Left renal pelvis (tissue), 4 donors: Measurements from ENCODE around the gene TGIF2. TPM values are rescaled to one million over a fixed set of nuclear protein-coding genes. Genes with fewer than 3 reads are reported as not detected.

ENCODE experiments used
- DNase-seq, 4 donors: peaks; one replicate each; pipeline ENCODE4 v3.0.0-alpha.2; 2013; ENCODE audit warnings: low read depth in 4 of 4, low spot score in 3 of 4
- polyA plus RNA-seq, 4 donors: library from polyadenylated mRNA; unstranded; fragments of 120-200 nt; gene quantifications; one replicate each; pipeline ENCODE4 v1.2.1, GENCODE V29; 2013; ENCODE audit not compliant: insufficient read length in 4 of 4

Gene TGIF2
- polyA plus RNA-seq, 4 donors: 56.2 to 60.2 (median 58.6) TPM

DNA sequence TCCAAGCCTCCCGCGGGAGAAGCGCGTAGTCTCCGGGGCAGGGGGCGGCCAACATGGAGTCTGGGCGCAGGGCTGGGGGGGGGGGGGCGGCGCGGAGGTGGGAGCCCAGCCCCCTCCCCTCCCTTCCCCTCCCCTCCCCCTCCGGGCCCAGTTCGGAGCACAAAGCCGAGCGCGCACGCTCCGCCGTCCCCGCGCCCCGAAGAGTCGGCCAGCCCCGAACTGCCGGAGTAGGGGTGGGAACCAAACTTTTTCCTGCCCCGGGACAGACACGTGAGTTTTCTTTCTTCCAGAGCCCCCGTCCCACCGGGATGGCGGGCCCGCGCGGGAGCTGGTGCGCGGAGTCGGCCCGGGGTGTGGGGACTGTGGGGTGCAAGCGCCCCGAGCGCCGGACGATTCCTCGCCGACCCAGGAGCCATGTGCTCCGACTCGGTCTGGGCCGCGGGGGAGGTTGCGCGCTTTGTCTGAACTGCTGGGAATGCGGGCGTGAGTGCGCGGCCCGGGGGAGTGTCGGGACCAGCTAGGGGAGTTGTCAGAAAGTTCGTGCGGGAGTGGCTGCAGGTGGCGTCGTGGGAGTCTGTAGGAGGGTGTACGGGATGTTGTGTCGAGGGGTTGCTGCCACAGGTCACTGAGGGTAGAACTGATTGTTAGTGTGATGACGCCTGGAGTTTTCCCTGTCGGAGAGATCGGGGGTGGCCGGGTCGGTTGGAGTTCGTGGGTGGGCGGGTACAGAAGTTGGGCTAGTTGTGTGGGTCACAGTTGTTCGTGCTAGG is 1.2 kb downstream of the TGIF2 start:
- DNase-seq: peak in 1 of 4 donors; percentile 61

DNA sequence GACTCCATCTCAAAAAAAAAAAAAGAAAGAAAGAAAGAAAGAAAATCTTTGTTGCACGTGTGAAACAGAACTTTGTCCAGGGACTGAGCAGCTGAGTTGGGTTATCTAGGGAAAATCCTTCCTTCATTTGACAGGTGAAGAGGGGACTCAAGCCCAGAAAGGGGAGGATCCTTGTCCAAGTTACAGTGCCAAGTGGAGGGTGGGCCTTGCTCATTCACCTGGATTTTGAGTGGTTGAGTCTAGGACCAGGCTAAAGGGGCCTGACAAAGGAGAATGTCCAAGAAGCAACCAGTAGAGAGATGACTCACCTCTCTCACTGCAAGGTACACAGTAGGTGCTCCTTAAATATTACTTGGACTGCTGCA is 2.7 kb downstream of the TGIF2 start:
- DNase-seq: no peak

DNA sequence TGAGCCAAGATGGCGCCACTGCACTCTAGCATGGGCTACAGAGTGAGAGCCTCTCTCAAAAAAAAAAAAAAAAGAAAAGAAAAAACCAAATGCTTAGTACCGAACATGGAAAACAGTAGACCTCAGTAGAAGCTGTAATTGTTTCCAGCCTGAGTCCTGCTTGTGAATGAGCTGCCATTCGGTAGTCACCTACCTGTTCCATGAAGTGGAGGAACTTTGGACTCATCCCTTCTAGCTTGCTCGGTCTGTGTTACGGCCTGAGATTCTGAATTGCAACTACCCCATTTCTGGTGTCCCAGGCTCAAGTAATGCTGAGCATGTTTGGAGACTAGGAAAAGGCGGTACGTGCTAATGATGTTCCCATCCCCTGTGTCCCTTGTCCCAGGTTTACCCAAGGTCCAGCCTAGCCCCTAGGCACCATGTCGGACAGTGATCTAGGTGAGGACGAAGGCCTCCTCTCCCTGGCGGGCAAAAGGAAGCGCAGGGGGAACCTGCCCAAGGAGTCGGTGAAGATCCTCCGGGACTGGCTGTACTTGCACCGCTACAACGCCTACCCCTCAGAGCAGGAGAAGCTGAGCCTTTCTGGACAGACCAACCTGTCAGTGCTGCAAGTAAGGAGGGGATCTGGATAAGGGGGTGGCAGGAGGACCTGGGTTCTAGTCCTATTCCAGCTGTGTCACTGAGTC is 5.1 kb downstream of the TGIF2 start:
- no peak for DNase-seq

DNA sequence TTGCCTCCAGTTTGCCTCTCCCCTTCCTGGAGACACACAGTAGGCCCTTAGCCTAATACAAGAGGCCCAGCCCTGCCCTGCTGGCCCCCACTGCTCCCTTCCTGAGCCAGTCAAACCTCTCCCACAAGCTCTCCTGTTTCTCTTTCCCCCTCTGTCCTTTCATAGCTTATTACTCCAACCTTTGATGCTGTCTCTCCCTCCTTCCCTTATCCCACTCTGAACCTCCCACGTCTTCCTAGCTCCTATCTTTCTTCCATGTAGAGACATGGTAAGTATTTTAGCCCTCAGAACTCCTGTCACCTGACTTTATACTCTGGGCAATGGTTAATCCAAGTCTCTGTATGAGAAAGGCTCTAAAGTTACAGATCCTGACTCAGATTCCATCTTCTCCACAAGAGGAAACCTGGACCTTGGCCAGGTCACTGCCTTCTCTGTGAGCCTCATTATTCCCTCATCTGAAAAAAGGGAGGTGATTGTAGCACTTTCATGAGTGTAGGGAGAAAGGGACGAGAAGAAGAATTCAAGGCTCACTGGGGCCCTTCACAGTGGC is 6.7 kb downstream of the TGIF2 start:
- no peak for DNase-seq

DNA sequence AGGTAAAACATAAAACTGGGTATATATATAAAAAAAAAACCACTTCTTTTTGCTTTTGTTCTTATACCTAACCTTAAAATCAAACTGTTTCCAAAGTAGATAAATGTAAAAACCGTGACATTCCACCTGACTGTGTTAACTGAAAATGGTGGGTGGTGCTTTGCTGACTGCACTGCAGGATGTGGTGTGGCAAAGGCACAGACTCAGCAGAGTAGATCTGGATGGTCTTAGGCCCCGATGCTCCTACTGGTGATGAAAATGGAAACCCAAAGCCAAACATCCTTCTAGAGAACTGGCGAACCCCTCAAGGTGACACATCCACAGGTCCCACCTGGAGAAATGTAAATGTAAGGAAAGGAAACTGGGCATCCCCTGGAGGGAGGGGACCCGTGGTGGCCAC is 8.9 kb downstream of the TGIF2 start:
- DNase-seq: no peak

DNA sequence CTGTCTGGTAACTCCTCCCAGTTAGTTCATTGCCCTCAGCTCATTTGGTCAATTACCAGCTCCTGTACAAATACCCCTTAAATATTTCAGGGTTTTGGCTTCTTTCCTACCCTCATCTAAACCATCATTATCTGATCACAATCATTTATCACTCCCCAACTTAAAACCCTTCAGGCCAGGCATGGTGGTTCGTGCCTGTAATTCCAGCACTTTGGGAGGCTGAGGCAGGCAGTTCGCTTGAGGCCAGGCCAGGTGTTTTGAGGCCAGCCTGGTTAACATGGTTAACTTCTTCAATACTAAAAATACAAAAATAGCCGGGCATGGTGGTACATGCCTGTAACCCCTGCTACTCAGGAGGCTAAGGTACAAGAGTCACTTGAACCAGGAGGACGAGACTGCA is 9.4 kb downstream of the TGIF2 start:
- no peak for DNase-seq

DNA sequence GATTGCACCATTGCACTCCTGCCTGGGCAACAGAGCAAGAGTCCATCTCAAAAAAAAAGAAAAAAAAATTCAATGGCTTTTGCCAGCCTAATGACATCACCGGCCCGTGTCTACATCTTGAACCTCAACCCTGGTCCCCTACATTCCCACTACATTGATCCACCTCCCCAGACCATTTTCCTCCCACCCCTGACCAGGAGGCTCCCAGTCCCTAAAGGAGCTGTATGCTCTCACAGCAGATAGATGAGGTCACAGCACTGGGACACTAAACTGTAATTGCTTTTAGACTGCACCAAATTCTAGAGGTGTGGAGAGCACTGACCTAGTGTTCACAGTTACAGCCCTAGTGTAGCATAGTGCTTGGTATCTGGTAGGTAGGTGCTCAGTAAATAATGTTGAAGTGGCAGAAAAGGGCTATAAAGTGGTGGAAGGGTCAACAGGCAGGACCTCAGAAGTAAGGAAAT is 10.7 kb downstream of the TGIF2 start:
- DNase-seq: no peak

DNA sequence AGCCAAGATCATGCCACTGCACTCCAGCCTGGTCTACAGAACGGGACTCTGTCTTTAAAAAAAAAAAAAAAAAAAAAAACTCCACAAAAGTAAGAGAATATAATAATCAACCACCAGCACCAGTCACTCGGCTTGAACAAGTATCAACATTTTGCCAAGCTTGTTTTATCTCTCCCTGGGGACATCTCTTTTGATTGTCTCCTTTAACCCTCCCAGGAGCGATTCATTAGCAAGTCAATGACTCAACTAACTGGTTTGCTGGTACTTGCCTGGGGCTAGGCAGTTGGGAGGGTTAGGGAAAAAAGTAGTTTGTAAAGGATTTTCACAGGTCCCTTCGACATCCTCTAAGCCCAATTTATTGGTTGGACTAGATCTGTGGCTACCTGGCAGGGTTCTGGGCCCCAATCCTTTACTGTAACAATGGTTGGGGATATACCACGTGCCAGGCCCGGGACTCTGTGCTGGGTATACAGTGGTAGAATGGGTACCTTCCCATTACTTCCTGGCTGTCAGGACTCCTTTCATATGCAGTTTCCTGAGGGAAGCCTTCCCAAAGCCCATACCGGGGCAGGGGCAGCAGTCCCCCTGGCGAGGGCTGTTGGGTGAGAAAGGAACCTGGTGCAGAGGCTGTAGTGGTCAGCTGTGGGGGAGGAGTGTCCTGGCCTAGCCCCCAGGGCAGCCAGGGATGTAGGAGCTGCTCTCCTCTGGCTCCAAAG is 12.2 kb downstream of the TGIF2 start:
- no peak for DNase-seq

DNA sequence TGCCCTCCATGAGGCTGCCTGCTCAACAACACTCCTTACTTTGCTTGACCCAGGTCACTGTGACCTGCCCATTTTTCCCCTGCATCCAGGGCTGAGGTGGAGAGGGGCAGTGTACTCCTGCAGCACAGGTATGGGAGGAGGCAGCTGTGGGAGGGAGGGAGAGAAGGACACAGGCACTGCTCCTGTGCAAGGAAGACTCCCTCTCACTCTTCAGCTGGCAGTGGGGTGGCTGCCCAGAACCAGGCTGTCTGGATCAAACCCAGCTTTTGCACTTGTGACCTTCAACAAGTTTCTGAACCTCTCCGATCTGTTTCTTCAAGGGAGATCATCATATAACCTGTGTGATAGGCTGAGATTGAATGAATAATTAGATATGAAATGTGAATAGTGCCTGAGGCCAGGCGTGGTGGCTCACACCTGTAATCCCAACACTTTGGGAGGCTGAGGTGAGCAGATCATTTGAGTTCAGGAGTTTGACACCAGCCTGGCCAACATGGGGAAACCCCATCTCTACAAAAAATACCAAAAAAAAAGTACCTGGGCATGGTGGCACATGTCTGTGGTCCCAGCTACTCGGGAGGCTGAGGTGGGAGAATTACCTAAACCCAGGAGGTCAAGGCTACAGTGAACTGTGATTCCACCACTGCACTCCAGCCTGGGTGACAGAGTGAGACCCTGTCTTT is 14.1 kb downstream of the TGIF2 start:
- no peak for DNase-seq

DNA sequence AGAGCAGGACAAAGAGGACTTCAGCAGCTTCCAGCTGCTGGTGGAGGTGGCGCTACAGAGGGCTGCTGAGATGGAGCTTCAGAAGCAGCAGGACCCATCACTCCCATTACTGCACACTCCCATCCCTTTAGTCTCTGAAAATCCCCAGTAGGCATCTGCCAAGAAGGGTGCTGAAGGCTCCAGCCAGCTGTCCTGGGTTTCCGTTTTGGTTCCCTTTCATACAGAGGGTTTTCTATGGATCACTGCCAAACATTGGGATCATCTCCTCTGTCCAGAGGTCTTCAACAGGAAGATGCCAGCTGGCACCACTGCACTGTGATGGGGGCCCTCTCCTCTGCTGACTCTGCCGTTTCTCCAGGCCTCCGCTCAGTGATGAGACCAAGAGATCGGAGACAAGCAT is 17.9 kb downstream of the TGIF2 start:
- no peak for DNase-seq

DNA sequence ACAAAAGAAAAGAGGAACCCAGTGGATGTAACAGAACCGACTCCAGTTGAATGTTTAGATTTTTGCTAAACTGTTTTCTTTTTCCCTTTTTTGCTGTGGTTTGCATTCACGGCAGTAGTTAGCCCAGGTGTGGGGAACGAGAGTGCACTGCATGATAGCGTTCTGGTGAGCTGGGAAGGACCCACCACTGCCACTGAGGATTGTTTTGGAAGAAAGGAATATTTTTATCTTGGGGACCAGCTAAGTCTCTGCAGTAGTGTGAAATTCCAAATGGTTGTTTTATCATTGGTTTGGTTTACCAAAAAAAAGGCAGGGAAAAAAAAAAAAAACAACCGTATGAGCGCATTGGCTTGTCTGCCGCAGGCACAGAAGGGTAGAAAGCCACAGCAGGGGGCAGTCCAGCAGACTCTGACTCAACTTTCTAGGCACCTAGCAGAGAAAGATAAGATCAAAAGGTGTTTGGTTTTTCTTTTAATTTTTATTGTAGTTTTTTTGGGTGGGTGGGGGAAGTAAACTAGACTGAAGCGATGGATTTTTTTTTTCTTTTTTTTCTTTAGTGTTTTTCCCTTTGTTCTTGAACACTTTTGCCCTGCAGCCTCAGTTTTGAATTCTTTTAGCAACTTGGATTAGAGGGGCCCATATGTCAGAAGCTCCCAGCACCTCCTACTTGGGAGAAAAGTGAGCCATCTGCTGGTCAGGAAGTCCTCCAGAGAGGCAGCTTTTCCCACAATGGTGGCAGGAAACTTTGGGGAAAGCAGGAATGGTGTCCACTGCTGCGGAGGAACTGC is 18.7 kb downstream of the TGIF2 start:
- DNase-seq: no peak

DNA sequence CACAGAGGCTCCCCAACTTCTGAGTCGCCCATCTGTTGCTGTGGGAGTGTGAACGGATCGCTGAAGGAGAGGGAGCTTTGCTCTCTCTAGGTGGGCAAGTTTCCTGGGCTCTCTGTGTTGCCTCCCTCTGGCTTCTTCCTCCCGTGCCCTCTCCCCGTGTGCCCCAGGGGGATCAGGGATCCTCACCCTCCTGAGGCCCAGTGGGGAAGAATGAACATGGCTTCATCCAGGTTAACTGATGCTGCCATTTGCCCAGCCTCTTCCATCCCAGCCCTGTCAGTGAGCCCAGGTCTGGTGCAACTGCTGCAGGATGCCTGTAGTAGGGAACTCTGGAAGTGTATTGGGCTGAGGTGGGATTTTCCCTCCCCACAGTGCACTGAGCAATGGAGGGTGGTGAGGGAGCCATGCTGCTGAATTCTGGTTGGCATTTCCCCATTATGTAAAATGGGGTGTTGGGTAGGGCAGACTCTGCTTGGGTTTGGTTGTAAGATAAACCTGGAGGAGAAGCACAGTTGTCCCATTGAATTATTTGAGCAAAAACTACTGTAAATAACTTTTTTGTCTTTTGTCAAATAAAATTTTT is 20.0 kb downstream of the TGIF2 start:
- DNase-seq: no peak

DNA sequence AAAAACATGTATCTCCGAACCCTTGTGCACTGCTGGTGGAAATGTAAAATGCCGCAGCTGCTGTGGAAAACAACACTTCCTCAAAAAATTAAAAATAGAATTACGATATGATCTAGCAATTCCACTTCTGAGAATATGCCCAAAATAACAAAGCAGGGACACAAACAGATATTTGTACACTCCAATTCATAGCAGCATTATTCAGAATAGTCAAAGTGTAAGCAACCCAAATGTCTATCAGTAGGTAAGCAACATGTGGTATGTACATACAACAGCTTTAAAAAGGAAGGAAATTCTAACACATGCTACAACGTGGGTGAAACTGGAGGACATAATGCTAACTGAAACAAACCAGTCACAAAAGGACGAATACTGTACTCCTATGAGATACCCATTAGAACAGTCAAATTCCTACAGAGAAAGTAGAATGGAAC is 26.5 kb downstream of the TGIF2 start:
- DNase-seq: no peak

DNA sequence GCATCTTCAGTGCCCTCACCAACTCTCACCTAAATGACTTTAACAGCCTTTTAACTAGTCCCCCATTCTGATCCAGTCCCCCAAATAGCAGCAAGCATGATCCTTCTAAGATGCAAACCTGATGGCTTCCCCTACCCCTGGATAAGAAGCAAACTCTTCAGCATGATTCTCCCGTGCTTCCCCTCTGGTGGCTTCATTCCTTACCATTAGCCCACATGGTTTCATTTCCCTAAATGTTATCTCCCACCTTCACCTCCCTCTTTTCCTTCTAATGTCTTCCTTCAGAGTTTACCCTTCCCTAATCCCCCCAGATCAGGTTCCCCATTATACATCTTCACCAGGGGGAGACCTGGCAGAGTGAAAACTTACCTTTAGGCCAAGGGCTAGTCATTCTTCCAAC is 28.1 kb downstream of the TGIF2 start:
- no peak for DNase-seq

DNA sequence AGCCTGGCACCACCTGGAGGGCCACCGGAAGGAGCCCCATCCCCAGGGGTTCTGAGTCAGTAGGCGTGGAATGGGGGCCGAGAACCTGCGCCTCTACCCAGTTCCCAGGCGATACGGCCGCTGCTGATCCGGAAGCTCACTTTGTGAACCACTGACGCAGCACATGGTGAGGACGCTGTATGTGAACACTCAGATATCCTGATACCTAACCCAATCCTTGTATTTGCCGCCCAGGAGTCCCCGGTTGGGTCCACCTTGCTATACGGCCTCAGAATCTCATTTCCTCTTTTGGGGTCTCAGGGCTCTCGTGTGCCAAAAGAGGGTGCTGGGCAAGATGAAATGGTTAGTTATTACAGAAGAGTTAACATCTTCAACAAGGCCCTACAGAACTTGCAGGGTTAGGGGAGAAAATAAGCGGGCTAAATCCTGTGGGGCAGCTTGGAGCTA is 31.6 kb downstream of the TGIF2 start:
- no peak for DNase-seq

DNA sequence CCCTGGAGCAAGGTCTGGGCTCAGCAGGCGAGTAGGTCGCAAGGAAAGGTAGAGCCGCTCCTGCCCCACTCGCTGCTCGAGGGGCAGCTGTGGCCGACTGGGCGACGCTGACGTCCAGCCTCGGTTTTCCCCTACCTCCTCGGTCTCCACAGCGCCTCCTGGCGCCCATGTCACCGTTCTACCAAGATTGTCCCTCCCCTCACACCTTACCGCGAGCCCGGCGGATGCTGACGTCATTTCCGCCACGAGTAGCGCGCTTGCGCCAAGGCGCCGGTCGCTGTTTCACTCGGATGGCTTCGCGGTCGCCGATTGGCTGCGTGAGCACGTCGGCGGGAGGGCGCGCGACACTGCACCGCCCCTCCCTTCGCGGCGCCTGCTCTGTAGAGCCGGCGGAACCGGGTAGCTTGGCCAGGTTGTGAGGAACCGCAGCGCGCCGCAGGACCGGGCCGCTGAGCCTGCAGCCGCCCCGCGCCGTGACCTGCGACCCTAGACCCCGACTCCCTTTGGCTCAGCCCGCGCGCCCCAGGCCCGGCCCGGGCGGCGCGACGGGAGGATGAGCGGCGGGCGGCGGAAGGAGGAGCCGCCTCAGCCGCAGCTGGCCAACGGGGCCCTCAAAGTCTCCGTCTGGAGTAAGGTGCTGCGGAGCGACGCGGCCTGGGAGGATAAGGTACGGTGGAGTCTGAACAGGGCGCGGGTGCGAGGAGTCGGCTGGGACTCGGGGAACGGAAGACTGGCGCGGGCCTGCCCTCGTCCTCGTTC is 32.2 kb downstream of the TGIF2 start, which contains the start of gene RAB5IF:
Gene RAB5IF (plus strand): TSS at position 381 of the 759 bp plus-strand sequence. CDS start 173 bp downstream, at position 554.
- DNase-seq: peak; percentile 99 to 100 (median 99)

DNA sequence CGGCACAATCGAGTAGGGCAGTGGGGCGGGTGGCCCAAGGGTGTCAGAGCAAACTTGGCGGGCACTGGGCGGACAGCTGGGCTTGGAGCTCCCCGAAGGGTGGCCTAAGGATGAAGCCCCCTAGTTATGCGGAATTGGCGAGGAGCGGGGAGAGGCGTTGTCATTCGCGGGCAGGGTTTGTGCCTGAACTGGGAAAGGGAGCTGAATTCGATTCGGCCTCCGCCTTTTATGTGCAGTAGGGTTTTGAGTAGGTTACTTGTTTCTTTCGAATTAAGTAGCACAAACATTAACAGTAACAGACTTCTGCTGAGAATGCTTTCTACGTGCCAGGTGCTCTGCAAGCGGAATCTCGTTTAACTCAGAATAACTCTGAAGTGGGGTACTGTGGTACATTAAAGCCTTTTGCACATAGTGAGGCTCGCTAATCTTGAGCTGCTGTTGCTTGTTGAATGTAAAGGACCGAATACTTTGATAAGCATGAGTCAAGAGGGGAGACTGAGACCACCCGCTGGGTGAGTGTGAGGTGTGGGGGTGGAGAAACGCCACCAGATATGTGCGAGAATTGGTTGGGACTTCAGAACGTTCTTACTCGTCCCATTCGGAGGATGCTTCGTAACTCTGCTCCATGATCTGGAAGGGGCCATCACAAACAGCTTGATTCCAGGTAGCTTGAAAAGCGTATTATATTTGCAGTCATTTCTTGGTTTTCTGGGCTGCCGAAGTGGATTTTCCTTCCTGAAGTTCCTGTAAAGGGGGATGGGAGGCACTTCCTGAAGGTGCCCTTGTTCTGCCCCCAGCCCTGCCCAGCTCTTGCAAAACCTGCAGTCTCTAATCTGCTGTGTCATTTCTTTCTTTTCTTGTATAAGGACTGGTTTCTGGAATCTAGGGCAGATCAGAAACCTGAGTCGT is 33.0 kb downstream of the TGIF2 start:
- no peak for DNase-seq
